ENCODE data around the gene TNFRSF18.
A peak's percentile ranks its signal among the peaks of the same experiment; 100 is the strongest.

The TNFRSF18 gene

GRCh38 chr1:1230656-1231399, 24.4 kb upstream of the TNFRSF18 start:
- DNase-seq (ENCODE audit: low read depth, low spot score) = no peak

GRCh38 chr1:1229770-1230169, 23.4 kb upstream of the TNFRSF18 start:
- DNase-seq (ENCODE audit: low read depth, low spot score) = no peak
- H3K4me3 ChIP-seq (ENCODE audit: low read length) = no peak overlapping the region

More at GRCh38 chr1:1230656-1231399, 24.4 kb upstream of the TNFRSF18 start:
- H3K4me3 ChIP-seq (ENCODE audit: low read length) = peak overlapping the region; percentile 96

GRCh38 chr1:1228596-1229321, 22.4 kb upstream of the TNFRSF18 start:
- H3K4me3 ChIP-seq (ENCODE audit: low read length) = no peak overlapping the region
- DNase-seq (ENCODE audit: low read depth, low spot score) = no peak

GRCh38 chr1:1228187-1228586, 21.8 kb upstream of the TNFRSF18 start:
- no peak for DNase-seq (ENCODE audit: low read depth, low spot score)
- H3K4me3 ChIP-seq (ENCODE audit: low read length) = no peak overlapping the region

GRCh38 chr1:1227386-1227785, 21.0 kb upstream of the TNFRSF18 start:
- DNase-seq (ENCODE audit: low read depth, low spot score) = no peak
- no peak overlapping the region for H3K4me3 ChIP-seq (ENCODE audit: low read length)

GRCh38 chr1:1226566-1227362, 20.4 kb upstream of the TNFRSF18 start:
- no peak for DNase-seq (ENCODE audit: low read depth, low spot score)
- no peak overlapping the region for H3K4me3 ChIP-seq (ENCODE audit: low read length)

- DNase-seq (ENCODE audit: low read depth, low spot score) = no peak
- no peak overlapping the region for H3K4me3 ChIP-seq (ENCODE audit: low read length)
These were observed 19.5 kb upstream of the TNFRSF18 start for GRCh38 chr1:1225913-1226312.

GRCh38 chr1:1225238-1225845, 18.9 kb upstream of the TNFRSF18 start:
- DNase-seq (ENCODE audit: low read depth, low spot score) = no peak
- H3K4me3 ChIP-seq (ENCODE audit: low read length) = no peak overlapping the region

GRCh38 chr1:1223891-1224290, 17.5 kb upstream of the TNFRSF18 start:
- no peak for DNase-seq (ENCODE audit: low read depth, low spot score)
- no peak overlapping the region for H3K4me3 ChIP-seq (ENCODE audit: low read length)

- no peak for DNase-seq (ENCODE audit: low read depth, low spot score)
- no peak overlapping the region for H3K4me3 ChIP-seq (ENCODE audit: low read length)
These were observed 16.9 kb upstream of the TNFRSF18 start for GRCh38 chr1:1223321-1223720.

GRCh38 chr1:1222575-1223225, 16.3 kb upstream of the TNFRSF18 start:
- no peak for DNase-seq (ENCODE audit: low read depth, low spot score)

GRCh38 chr1:1221887-1222574, 15.6 kb upstream of the TNFRSF18 start:
- no peak for DNase-seq (ENCODE audit: low read depth, low spot score)
- no peak overlapping the region for H3K4me3 ChIP-seq (ENCODE audit: low read length)

More at GRCh38 chr1:1222575-1223225, 16.3 kb upstream of the TNFRSF18 start:
- no peak overlapping the region for H3K4me3 ChIP-seq (ENCODE audit: low read length)

GRCh38 chr1:1220197-1220596, 13.8 kb upstream of the TNFRSF18 start:
- no peak for DNase-seq (ENCODE audit: low read depth, low spot score)
- H3K4me3 ChIP-seq (ENCODE audit: low read length) = no peak overlapping the region

GRCh38 chr1:1219341-1219740, 12.9 kb upstream of the TNFRSF18 start:
- DNase-seq (ENCODE audit: low read depth, low spot score) = no peak
- H3K4me3 ChIP-seq (ENCODE audit: low read length) = no peak overlapping the region

- no peak overlapping the region for H3K4me3 ChIP-seq (ENCODE audit: low read length)
- DNase-seq (ENCODE audit: low read depth, low spot score) = no peak
These were observed 12.3 kb upstream of the TNFRSF18 start for GRCh38 chr1:1218524-1219200.

GRCh38 chr1:1217621-1218523, 11.5 kb upstream of the TNFRSF18 start:
- H3K4me3 ChIP-seq (ENCODE audit: low read length) = no peak overlapping the region
- DNase-seq (ENCODE audit: low read depth, low spot score) = no peak
